GM12878 (cell line): ENCODE data around the gene HAPLN2.
A peak's percentile ranks its signal among the peaks of the same experiment; 100 is the strongest.

ENCODE experiments used
- ATF3 ChIP-seq: IDR thresholded peaks from 2 replicates; pipeline ENCODE4 v1.6.1; 2011; ENCODE audit warnings: low read depth, mild to moderate bottlenecking, low read length, moderate library complexity, borderline replicate concordance; ENCODE audit errors: extremely low read depth
- BMI1 ChIP-seq: fragments of 450-650 bp; IDR thresholded peaks from 2 replicates; pipeline ENCODE4 v1.6.1; 2016; ENCODE audit warnings: mild to moderate bottlenecking, moderate library complexity, borderline replicate concordance
- CBX3 ChIP-seq: fragments of 200-600 bp; sonication (generic); IDR thresholded peaks from 2 replicates; pipeline ENCODE4 v1.6.1; 2016; ENCODE audit warnings: low read depth, borderline replicate concordance
- CHD4 ChIP-seq: fragments of 200-600 bp; sonication (generic); IDR thresholded peaks from 2 replicates; pipeline ENCODE4 v1.6.1; 2016; ENCODE audit warnings: mild to moderate bottlenecking
- CTCF ChIP-seq, 3 experiments: IDR thresholded peaks in 2 of 3; conservative IDR thresholded peaks in 1 of 3; 2 replicates each; pipeline ENCODE4 v1.5.1; 2011; ENCODE audit warnings: low read depth in 3 of 3, low read length in 3 of 3, mild to moderate bottlenecking in 3 of 3, control low read depth in 2 of 3, moderate library complexity in 2 of 3, inconsistent platforms in 1 of 3, mixed read lengths in 1 of 3; ENCODE audit not compliant: control insufficient read depth in 2 of 3, insufficient read depth in 1 of 3; ENCODE audit errors: extremely low read depth in 1 of 3
- EZH2 ChIP-seq: IDR thresholded peaks from 2 replicates; pipeline ENCODE4 v1.6.1; 2012; ENCODE audit warnings: low read depth, mild to moderate bottlenecking, control low read depth, inconsistent platforms, low read length, borderline replicate concordance; ENCODE audit not compliant: control insufficient read depth
- GABPA ChIP-seq: IDR thresholded peaks from 2 replicates; pipeline ENCODE4 v1.6.1; 2014; ENCODE audit warnings: antibody characterized with exemption, low read depth, mild to moderate bottlenecking, inconsistent platforms
- MTA2 ChIP-seq: fragments of 450-650 bp; IDR thresholded peaks from 2 replicates; pipeline ENCODE4 v1.6.1; 2016; ENCODE audit warnings: low read depth, mild to moderate bottlenecking, moderate library complexity
- POLR2AphosphoS5 ChIP-seq: IDR thresholded peaks from 2 replicates; pipeline ENCODE4 v1.6.1; 2011; ENCODE audit warnings: mild to moderate bottlenecking, low read length, inconsistent platforms
- PRDM15 ChIP-seq: fragments of 450-650 bp; formaldehyde crosslinking; IDR thresholded peaks from 2 replicates; pipeline ENCODE4 v1.4.0; 2020; ENCODE audit warnings: mild to moderate bottlenecking, moderate library complexity
- RAD21 ChIP-seq: IDR thresholded peaks from 2 replicates; pipeline ENCODE4 v1.6.1; 2011; ENCODE audit warnings: mild to moderate bottlenecking, low read depth, low read length, moderate library complexity; ENCODE audit not compliant: insufficient read depth
- RCOR1 ChIP-seq: conservative IDR thresholded peaks from 2 replicates; pipeline ENCODE4 v1.6.1; 2012; ENCODE audit warnings: low read depth, low read length, improper control_type of control experiment
- STAT3 ChIP-seq: IDR thresholded peaks from 2 replicates; pipeline ENCODE4 v1.6.1; 2011; ENCODE audit warnings: low read depth, low read length, improper control_type of control experiment
- USF2 ChIP-seq: IDR thresholded peaks from 2 replicates; pipeline ENCODE4 v1.6.1; 2011; ENCODE audit warnings: low read depth, low read length, improper control_type of control experiment, borderline replicate concordance

- TF ChIP-seq CBX3 (no peak), CHD4 (no peak), GABPA (peak; percentile 91), EZH2 (no peak), USF2 (no peak), MTA2 (no peak), STAT3 (no peak), CTCF (IDR thresholded peaks at IDR 0.05 in 2 of 3, conservative IDR thresholded peaks at IDR 0.05 in 1 of 3; ENCODE audit: control insufficient read depth in 2 of 3, extremely low read depth in 1 of 3, insufficient read depth in 1 of 3, low read depth in 3 of 3, low read length in 3 of 3) (no peak), RCOR1 (no peak), PRDM15 (CRISPR knock-in tag) (no peak), BMI1 (no peak), ATF3 (no peak), RAD21 (no peak), POLR2AphosphoS5 (no peak)
These were observed 47.1 kb upstream of the HAPLN2 start, which contains the start of gene IQGAP3 for GRCh38 chr1:156571919-156572662.
